GM18909 (cell line): ENCODE results near the gene TMEM144.

Experiments
- ATAC-seq: cut with Tn5 transposase; IDR thresholded peaks from one replicate; pipeline ENCODE4 v1.9.1; 2021; ENCODE audit warnings: mild to moderate bottlenecking; ENCODE audit not compliant: unreplicated experiment, poor library complexity

The TMEM144 gene

GRCh38 chr4:158291334-158292055 is 81.2 kb downstream of the TMEM144 start:
- ATAC-seq: no peak

- ATAC-seq: no peak
Observed at GRCh38 chr4:158292156-158292555, 81.9 kb downstream of the TMEM144 start.

GRCh38 chr4:158295053-158295452 is 84.8 kb downstream of the TMEM144 start:
- ATAC-seq: no peak

- no peak for ATAC-seq
Observed at GRCh38 chr4:158297866-158298265, 87.6 kb downstream of the TMEM144 start.

GRCh38 chr4:158299459-158300007 is 89.2 kb downstream of the TMEM144 start:
- ATAC-seq: no peak

GRCh38 chr4:158300012-158300411 is 89.7 kb downstream of the TMEM144 start:
- ATAC-seq: no peak

GRCh38 chr4:158302076-158302866 is 92.0 kb downstream of the TMEM144 start:
- ATAC-seq: no peak

GRCh38 chr4:158304694-158305093 is 94.4 kb downstream of the TMEM144 start:
- ATAC-seq: no peak
